GM19099 (cell line): ENCODE results near the gene CCDC63.

ENCODE experiments used
- POLR2A ChIP-seq: IDR thresholded peaks from 3 replicates; pipeline ENCODE4 v1.6.1; 2011; ENCODE audit warnings: low read depth; ENCODE audit not compliant: insufficient read length; ENCODE audit errors: extremely low read depth

Gene CCDC63

DNA sequence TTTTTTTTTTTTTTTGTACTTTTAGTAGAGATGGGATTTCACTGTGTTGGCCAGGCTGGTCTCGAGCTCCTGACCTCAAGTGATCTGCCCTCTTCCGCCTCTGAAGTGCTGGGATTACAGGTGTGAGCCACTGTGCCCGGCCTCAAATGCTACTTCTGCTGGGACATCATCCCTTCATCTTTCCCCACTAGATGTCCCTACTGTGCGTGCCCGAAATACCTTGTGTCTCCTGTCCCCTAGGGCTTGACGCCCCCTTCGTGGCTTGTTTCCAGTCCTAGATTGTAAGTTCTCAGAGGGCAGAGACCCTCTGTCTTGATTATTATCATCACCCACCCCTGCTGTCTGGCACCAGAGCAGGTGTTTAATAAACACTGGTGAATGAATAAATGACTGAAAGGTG, 14.9 kb downstream of the CCDC63 start:
- no peak for TF ChIP-seq POLR2A

DNA sequence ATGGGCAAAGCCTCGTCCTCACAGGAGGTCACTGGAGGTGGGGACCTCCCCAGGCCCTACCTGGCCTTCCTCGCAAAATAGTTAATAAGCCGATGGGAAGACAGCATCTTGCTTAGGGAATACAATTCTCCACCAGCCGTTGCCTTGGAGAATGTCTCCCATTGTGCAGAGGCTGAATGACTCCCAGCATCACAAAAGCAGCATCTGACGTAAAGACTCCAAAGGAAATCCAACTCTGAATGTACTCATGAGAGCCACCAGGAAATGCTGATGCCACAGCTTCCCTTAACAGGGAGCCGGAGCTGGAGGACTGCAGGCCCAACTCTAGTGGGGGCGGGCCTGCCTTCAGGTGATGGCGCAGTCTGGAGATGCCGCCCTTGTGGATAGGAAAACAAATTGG, 15.5 kb downstream of the CCDC63 start:
- no peak for TF ChIP-seq POLR2A

DNA sequence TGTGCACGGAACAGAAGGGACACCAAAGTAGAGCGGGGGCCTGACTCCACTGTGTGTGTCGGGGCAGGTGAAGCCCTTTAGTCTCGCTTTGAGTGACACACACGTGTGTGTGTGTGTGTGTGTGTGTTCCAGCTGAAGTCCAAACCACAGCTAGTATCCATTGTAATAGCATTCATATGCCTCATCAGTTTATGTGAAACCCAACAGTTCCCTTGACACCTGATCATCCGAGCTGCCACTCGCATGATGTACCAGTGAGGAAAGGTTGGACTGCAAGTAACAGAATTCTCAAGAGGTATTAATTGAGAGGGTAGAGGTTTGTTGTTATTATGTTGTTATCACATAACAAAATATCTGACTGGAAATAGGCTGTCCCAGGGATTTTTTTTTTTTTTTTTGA, 16.4 kb downstream of the CCDC63 start:
- no peak for TF ChIP-seq POLR2A

DNA sequence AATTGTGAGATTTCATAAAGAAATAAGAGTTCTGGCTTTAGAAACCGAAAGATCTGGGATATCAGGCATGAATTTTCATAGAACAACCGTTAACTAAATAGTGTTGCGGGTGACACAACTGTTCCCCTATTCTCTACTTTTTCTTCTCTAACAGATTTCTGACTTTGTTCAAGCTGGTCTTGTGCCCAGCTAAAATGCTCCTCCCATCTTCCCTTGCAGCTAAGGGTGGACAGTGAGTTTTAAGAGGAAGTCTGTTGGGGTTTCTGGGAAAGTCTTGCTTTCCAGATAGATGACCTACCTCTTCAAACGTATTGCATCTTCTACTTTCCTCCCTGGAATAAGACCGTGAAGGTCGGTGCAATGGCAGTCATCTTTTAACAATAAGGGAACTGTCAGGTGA, 18.7 kb downstream of the CCDC63 start:
- TF ChIP-seq POLR2A, result no peak

DNA sequence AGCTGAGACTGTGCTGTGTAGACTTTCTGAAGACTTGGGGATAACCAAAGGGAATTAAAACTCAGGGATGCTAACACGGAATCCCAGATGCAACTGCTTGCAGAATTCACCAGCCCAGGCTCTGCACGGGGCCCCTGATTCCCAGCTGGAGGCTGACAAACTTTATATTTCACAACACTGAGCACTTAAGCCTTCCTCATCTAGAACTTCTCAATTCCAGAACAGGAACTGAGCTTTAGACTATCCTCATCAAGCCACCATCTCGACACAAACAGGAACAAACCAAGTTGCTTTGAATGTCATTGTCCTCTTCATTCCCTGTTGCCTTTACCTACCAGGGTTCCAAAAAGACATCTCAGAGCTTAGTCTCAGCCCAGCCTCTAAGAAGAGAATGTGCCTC, 22.2 kb downstream of the CCDC63 start:
- no peak for TF ChIP-seq POLR2A

DNA sequence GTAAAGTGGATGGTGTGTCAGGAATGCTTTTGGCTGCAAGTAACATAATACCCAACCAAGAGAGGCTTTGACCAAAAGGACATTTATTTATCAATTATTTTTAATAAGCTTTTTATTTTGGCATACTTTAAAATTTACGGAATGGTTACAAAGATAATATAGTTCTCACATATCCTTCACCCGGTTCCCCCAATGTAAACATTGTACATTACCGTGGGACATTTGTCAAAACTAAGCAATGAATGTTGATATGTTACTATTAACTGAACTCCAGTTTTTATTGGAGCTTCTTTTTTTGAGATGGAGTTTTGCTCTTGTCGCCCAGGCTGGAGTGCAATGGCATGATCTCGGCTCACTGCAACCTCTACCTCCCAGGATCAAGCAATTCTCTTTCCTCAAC, 23.0 kb downstream of the CCDC63 start:
- no peak for TF ChIP-seq POLR2A

DNA sequence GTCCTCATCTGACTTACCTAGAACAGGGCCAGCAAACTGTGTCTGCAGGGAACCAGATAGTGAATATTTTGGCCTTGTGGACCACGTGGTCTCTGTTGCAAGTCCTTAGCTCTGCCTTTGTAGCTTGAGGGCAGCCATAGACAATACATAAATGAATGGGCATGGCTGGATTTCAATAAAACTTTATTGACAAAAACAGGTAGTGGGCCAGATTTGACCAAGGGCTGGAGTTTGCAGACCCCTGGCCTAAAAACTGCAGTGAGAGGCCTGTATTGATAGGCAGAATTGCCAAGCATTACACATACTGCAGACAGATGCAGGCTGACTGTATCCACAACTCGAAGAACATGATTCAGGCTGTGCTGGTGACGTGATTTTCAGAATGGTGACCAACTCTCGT, 25.3 kb downstream of the CCDC63 start:
- no peak for TF ChIP-seq POLR2A

DNA sequence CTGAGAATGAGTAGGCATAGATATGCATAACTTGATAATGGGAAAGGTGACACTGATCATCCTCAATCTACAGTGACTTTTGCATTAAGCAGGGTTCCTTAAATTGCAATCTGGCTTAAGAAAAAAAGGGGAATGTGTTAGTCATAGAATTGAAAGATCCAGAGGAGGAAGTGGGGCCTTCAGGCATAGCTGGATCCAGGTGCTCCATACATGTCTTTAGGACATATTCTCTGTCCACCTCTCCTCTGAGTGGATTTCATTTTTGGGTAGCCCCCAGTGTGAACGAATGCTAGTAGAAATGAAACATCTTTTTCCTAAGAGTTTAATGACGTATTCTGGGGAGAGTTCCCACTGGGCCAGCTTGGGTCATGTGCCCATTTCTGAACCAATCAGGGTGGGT, 27.6 kb downstream of the CCDC63 start:
- TF ChIP-seq POLR2A, result no peak

DNA sequence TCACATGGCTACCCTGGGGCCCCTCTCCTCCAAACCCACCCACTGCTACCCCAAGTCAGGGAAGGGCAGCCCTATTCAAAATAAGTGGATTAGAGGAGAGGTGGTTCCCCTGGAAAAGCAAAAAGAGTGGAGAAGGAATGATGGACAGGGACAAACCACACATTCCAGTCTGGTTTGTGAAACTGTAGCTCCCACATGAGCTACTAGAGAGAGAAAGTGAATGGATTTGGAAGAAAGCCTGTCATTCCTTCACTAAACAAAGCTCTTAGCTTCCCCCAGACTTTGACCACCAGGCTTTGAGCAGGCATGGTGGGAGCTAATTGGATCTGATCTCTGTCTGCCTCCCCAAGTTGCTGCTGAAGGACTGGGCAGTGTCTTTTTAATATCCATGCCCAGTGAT, 28.0 kb downstream of the CCDC63 start:
- no peak for TF ChIP-seq POLR2A

DNA sequence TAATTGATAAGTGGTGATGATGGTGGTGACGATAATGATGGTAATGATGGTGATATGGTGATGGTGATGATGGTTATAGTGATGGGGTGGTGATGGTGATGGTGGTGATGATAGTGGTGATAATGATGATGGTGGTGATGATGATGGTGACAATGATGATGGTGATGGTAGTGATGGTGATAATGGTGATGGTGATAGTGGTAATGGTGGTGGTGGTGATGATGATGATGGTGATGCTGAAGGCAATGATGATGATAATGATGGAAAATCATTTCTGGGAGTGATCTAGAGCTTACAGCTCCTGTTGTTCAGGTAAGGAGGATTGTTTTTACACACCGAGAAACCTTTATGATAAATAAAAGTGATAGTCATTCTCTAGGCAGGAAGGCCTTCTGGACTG, 33.9 kb downstream of the CCDC63 start:
- TF ChIP-seq POLR2A, result no peak

DNA sequence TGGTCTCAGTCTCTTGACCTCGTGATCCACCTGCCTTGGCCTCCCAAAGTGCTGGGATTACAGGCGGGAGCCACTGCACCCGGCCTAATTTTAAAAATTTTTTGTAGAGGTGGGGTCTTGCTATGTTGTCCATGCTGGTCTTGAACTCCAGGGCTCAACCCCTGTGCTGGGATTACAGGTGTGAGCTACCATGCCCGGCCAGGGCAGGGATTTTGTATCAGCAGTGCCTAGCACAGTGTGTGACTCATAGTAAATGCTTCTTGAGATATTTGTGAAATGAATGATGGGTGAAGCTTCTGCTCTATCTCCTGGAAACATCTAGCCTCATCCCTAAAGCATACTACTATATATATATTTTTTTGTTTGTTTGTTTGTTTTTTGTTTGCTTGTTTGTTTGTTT, 36.5 kb downstream of the CCDC63 start:
- no peak for TF ChIP-seq POLR2A

DNA sequence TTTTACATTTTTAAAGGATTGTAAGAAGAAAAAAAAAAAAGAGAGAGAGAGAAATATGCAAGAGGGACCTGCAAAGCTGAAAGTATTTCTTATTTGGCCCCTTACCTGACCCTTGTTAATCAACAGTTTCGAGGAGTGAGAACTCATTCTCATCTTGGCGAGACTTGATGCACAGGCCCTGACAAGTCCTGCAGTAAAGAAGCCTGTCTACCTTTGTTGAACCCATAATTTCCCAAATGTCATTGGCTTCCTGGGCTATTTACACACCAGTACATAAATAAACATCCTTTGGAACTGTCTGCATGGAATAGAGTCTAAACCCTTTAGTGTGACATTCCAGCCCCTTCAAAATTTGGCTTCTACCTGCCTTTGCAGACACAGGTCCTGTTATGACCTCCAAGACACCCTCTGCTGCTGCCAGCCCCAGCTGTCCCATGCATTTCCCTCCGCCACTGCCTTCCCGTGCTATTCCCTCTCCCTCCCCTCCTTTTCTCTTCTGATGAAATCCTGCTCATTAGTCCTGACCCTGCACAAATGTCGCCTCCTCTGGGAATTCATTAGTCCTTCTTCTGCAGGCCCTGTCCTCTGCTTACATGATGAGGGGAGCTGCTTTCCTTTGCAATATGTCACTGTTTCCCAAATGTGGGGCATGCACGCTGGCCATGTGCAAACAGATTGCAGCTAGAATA, 38.5 kb downstream of the CCDC63 start:
- TF ChIP-seq POLR2A, result no peak

DNA sequence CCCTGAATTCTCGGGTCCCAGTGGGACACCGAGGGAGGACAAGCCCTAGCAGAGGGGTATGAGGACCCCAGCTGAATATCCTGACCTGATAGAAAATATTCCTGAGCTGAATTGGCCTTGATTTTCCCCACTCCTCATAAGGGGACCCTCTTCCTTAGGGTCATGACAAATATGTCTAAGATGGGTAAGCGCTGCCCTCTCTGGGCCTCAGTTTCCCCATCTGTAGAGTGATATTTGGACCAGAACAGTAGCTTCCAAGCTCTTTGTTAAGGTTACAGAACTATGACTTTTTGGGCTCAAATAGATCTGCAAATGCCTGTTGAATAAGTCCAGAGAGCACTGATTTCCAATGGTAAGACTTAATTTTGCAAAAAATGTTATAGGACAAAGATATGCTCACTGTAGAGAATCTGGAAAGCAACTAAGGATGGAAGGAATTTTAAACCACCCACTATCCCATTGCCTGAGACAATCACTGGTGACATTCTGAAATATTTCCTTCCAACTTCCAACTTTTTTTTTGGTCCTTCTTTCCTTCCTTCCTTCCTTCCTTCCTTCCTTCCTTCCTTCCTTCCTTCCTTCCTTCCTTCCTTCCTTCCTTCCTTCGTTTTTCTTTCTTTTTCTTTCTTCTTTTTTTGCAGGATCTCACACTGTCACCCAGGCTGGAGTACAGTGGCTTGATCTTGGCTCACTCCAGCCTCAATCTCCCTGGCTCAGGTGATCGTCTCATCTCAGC, 41.6 kb downstream of the CCDC63 start:
- TF ChIP-seq POLR2A, result no peak

DNA sequence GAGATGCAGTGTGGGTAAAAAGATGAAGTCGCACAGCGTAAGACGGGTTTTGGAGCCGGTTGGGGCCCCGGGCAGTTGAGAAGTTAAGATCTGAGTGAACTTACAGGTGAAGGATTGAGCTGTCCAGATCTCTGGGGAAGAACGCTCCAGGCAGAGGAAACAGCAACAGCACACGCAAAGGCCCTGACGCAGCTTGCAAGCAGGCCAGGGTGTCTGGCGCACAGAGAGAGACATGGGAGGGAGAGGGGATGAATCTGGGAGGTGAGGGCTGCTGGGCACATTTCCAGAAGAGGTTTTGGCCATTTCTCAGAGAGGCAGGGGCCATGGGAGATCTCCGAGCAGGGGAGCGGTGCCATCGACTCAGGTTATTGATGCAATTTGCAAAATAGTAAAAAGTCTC, 42.6 kb downstream of the CCDC63 start:
- no peak for TF ChIP-seq POLR2A

DNA sequence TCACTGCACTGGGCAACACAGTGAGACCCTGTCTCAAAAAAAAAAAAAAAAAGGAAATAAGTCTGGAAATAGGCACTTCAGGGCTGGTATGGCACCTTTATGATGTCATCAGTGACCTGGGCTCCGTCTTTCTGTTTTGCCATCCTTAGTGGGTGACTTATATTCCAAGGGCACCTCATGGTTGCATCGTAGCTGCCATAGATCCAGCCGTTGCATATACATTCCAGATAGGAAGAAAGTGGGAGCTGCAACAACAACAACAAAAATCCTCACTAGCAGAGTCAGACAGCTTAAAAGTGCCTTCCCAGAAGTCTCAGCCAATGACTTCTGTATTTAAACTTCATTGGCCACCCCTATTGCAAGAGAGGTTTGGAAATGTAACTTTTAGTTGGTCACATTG, 47.2 kb downstream of the CCDC63 start:
- no peak for TF ChIP-seq POLR2A

DNA sequence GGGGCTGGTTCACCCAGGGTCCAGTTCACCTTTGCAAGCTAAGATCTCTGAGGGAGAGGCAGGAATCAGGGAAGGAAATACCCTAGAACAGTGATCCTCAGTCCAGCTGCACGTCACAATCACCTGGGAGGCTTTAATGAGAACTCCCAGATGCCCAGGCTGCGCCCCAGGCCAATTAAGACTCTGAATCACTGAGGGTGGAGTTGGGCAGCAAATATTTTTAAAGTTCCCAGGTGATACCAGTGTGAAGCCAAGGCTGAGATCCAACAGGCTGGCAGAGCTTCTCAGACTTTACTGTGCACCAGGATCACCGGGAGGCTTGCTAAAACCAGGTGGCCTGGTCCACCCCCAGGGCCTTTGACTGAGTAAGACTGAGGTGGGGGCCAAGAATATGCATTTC, 49.8 kb downstream of the CCDC63 start:
- no peak for TF ChIP-seq POLR2A

DNA sequence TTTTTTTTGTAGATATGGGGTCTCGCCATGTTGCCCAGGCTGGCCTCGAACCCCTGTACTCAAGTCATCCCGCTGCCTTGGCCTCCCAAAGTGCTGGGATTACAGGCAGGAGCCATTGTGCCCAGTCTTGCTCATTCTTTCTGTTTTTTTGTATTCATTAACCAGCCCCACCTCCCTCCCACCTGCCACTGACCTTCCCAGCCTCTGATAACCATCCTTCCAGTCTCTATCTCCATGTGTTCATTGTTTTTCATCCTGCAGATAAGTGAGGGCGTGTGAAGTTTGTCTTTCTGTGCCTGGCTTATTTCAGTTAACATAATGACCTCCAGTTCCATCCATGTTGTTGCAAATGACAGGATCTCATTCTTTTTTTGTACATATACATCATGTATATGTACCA, 54.6 kb downstream of the CCDC63 start:
- no peak for TF ChIP-seq POLR2A
